Heart left ventricle (tissue), 13 donors: Measurements from ENCODE around the gene TENT5C.

Experiments
- POLR2A ChIP-seq, 2 donors: fragments of 450-650 bp; IDR thresholded peaks; one replicate each; pipeline ENCODE4 v1.6.1; 2017; ENCODE audit warnings: antibody characterized with exemption in 2 of 2, mild to moderate bottlenecking in 2 of 2, moderate library complexity in 2 of 2
- TF ChIP-seq, protein P1 (sequence below), 12 donors: fragments of 200-600 bp; sonication (generic) in 4 of 12; IDR thresholded peaks; one replicate each; pipeline versions ENCODE4 v1.5.0 to v1.8.0; 2018 to 2022; ENCODE audit warnings: antibody characterized with exemption in 12 of 12, mild to moderate bottlenecking in 5 of 12
- donor health status: ischemic (EF 13 %, LVEDD 7.1; RV severe dilation, severe dysfunction).
- donor health status: DM: no; HTN: yes; CAD: no.
- donor health status: DM: no; HTN: no; CAD: no.
- donor health status: ischemic (EF 25% LVEDD 6.9; RV normal size, moderate dysfunction).
- donor health status: ischemic (EF 25% LVEDD 5.7; RV mildly dilated, moderate dysfunction).
- donor health status: ischemic (EF 35%, LVEDD 5.7; RV mildly dilated, moderate dysfunction).
- donor health status: nonischemic (EF 11% LVEDD 7.7; RV severe dilation, severe dysfunction).
- donor health status: DM: yes; HTN: yes; CAD: no.
- donor health status: PGD.
- donor health status: ischemic (EF 29% LVEDD 5.4; RV normal size, mild dysfunction).
- donor health status: nonischemic (EF 23%, LVEDD 6.1; RV moderate dilation, normal function).

GRCh38 chr1:117663156-117663902, 57.5 kb downstream of the TENT5C start:
- TF ChIP-seq, protein P1, sequence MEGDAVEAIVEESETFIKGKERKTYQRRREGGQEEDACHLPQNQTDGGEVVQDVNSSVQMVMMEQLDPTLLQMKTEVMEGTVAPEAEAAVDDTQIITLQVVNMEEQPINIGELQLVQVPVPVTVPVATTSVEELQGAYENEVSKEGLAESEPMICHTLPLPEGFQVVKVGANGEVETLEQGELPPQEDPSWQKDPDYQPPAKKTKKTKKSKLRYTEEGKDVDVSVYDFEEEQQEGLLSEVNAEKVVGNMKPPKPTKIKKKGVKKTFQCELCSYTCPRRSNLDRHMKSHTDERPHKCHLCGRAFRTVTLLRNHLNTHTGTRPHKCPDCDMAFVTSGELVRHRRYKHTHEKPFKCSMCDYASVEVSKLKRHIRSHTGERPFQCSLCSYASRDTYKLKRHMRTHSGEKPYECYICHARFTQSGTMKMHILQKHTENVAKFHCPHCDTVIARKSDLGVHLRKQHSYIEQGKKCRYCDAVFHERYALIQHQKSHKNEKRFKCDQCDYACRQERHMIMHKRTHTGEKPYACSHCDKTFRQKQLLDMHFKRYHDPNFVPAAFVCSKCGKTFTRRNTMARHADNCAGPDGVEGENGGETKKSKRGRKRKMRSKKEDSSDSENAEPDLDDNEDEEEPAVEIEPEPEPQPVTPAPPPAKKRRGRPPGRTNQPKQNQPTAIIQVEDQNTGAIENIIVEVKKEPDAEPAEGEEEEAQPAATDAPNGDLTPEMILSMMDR (IDR thresholded peaks at IDR 0.05) = no peak
- TF ChIP-seq POLR2A (IDR thresholded peaks at IDR 0.05) = no peak
